Activated CD4-positive, alpha-beta T cell treated with anti-CD3 and anti-CD28 coated beads, Interleukin-2, amount 50 U/mL, for 4 hours (primary cell): ENCODE measurements around the gene ZNF148.

Source experiments
- DNase-seq, 2 experiments: peaks; one replicate each; pipeline ENCODE4 v3.0.0-alpha.2; 2020

The ZNF148 gene

DNA sequence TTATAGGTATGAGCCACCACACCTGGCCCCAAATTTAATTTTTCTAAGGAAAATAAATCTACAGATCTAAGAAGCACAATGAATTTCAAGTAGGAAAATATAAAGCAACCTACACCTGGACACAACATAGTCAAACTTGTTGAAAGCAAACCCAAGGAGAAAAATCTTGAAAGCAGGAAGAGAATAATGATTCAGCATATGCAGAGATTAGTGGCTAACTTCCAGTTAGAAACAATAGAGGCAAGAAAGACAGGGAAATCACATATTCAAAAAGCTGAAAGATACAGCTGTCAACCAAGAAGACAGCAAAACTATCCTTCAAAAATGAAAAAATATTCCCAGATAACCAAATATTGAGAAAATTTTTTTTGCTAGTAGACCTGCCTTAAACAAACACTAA, 49.4 kb downstream of the ZNF148 start:
- no peak for DNase-seq

DNA sequence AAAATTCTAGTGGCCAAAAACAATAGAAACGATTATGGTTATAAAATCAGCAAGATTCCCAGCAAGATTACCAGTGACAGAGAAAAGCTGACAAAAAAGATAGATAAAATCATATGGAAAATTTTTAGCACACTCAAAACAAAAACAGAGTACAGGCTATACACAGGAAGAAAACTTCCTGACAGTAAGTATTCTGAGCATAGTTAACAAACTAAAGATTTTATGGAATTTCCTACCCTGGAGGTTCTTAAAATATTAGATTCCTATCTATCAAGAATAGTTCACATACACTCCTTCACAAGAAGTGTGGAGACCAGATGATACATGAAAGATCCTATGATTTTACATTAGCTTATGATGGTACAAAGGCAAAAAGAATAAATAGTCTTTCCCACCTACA, 50.8 kb downstream of the ZNF148 start:
- DNase-seq: no peak

DNA sequence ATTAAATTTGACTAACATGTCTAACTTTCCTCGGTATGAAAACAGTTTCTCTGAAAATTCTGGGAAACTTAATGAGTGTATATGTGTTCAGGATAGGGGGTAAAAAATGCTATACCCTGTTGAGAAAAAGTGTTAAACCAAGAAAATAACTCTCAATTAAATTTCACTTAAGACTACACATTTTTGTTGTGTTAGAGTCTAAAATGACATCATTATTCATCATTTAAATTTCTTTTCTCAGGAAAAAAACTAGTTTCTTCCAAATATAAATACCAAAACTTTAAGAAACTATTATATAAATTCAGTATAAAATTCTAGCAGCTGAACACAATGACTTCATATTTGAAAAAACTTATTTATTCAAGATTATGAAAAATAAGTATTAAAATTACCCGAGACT, 52.2 kb downstream of the ZNF148 start:
- DNase-seq: no peak

DNA sequence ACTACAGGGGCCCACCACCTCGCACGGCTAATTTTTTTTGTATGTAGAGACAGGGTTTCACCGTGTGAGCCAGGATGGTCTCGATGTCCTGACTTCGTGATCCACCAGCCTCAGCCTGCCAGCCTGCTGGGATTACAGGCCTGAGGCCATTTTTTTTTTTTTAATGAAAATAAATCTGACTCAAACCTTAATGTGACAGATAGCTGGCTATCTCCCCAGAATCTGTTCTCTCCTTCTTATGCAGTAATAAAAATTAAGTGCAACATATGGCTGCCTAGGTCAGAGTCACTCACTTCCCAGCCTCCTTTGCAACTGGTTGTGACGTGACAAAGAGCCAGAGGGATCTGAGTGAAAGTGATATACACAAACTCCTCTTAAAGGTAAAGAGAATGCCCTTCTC, 53.0 kb downstream of the ZNF148 start:
- DNase-seq: no peak

DNA sequence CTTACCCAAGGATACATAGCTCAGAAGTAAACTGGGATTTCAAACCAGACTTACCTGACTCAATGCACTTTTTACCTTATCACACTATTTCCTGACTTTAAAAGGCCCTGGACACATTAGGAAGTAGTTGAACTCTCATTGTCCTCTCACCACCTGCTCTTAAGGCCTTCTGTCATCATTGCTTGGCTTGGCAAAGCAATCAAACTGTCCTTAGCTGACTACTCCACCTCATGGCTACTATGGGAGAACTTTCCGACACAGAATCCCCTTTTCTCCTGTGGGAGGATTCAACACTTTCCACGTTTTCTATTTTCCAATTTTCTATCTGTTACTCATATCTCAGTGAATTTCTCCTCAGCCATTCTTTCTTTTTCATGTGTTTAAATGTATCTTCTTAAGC, 55.4 kb downstream of the ZNF148 start:
- DNase-seq: no peak

DNA sequence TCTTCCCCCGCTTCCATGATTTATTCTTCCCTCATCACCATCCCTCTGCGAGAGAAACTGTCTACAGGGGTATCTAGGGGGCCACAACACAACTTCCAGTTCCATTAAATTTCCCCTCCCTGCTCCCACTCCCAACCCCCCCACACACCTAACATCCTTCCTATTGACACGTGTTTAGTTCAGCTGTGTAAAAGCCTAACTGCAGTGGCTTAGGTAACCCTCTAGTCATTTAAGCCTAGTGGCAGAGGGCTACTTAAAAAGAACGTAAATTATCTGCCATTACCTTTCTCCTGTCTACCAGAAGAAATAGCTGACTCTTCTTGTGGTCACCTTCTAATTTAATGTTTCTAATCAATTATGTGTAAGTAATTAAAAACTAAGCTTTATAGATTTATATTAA, 56.3 kb downstream of the ZNF148 start:
- DNase-seq: no peak

DNA sequence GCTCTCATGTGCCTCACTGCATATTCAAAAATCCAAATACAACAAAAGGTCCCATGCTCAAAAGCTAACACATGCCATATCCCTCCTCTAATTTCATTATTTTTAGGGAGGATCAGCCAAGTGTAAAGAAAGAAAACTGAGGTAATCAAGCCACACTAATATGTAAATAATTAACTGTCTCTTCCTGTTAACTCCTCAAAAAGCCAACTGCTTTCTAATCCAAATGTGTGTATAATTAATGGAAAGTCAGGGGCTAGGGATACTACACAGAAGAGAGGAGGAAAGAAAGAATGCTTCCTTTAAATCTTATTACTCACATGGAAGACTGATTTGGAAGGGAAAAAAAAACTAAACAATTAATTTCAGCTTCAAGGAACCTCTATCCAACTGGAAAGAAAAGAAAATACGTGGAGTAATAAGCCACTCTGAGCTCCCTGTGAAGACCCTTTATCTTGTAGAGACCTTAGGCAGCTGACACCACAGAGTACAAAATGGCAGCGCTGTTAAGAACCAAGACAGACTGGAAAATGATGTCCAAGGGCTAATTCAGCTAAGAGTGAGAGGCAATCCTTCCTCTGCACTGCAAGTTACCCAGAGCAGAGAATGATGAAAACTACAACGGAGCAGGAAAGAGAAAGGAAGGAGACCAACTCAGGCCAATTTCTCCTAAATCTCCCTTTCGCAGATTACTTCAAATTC, 56.8 kb downstream of the ZNF148 start:
- DNase-seq: no peak

DNA sequence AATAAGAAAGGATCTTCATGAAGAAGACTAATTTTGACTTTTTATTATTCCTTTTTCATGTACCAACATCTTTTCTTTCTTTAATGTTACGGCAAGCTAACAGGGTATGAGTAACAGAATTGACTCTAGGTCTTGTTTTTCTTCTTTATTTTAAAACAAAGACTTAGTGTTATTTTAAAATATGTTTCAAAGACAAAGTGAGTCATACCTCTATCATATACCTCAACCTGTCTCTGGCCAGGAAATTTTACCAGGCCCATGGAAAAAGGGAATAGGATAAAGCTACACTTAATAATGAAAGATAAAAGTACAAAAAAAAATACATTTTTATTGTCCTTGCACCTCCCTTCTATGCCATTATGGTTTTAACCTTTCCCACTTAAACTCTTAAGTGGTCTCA, 57.4 kb downstream of the ZNF148 start:
- DNase-seq: no peak

DNA sequence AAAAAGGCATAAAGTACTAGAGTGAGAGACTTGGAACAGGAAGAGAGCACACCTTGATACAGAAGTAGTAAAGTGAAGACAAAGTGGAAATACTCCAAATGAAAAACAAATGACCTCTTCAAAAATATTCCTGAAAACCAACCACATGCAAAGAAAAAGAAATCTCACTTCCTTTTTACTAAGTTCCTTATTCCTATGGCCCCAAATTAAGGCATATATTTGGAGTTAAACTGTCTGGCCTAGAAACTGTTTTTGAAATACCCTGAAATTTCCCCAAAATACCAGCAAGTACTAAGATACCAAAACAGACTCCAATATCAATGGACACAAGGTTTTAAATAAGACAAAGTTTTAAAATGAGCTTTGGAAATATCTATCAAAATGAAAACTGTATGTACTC, 58.2 kb downstream of the ZNF148 start:
- DNase-seq: no peak

DNA sequence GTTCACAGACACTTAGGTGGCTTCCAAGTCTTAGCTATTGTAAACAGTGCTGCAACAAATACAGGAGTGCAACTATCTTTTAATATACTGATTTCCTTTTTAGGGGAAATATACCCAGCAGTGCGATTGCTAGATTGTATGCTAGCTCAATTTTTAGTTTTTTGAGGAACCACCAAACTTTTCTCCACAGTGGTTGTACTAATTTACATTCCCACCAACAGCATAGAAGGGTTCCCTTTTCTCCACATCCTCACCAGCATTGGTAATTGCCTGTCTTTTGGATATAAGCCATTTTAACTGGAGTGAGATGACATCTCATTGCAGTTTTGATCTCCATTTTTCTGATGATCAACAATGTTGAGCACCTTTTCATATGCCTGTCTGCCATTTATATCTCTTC, 58.9 kb downstream of the ZNF148 start:
- DNase-seq: no peak

DNA sequence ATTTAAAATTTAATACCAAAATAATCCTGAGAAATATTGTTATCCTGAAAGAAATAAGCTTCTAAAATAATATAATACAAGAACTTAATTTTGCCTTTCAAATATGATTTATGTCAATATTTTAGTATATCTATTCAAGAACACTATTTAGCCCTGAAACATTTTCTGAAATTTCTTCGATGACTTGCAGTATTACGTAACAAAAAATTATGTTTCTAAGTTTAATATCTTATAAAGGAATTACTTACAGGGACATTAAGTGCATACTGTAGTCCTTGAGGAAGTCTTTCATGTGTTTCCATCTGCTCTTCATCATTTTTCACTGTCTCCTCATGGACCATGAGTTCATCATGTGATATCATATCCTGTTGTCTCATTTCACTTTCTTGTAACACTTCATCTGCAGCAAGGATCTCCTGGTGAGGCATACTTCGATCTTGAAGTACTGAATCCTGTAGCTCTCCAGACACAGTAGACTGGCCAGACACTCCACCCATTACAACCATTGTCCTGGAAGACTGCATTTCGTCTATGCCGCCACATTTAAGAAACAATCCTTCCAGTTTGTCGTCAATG, 62.0 kb downstream of the ZNF148 start:
- no peak for DNase-seq

DNA sequence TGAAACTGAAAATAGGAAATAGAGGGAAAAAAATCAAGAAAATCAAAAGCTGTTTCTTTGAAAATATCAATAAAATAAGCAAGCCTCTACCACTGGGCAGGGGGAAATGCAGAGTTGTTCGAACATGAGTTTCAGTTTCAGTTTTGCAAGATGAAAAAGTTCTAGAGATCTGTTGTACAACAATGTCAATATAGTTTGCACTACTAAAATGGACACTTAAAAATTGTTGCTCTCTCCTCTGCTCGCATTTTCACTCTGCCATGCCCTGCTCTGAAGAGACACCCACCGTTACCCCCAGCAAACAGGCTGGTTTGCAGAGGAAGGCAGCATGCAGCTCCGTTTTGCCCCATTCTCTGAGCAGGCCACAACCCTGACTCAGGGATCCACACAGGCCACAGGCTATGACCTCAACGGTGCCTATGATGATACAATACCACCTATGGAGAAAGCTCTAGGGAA, 64.5 kb downstream of the ZNF148 start:
- DNase-seq: peak; percentile 29 to 30

DNA sequence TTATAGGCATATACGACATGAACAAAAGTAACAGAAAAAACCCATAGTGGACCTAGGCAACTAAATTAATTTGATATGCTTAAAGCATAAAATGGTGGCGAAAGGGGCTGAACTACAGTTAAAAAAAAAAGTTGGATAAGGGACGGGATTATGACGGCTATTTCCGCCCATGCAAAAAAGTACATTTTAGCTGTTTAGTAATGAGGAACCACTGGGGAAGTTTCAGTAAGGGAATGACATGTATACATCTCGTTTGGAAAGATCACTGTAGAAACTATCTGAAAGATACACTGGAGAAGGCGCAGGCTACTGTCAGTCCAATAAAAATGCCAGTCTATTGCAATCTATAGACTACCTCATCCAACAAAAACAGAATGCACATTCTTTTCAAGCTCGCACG, 65.6 kb downstream of the ZNF148 start:
- no peak for DNase-seq

DNA sequence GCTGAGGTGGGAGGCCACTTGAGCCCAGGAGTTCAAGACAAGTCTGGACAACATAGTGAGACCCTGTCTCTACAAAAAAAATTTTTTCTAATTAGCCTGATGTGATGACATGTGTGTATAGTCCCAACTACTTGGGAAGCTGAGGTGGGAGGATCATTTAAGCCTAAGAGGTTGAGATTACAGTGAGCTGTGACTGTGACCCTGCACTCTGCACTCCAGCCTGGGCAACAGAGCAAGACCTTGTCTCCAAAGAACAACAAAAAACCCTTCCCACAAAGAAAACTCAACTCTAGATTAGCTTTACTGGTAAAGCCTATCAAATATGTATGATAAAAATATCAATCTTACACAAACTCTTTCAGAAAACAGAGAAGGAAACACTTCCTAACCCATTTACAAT, 68.5 kb downstream of the ZNF148 start:
- no peak for DNase-seq

DNA sequence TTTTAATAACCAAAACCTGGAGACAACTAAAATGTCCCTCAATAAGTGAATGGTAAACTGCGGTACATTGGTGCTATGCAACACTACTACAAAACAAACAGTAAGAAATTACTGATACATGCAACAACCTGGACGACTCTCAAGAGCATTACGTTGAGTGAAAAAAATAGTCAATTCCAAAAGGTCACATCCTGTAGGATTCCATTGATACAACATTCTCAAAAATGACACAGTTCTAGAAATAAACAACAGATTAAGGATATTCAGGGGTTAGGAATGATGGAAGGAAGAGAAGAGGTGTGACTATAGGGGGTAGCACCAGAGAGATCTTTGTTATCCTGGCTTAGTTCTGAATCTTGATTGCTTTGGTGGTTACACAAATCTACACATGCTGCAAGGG, 72.2 kb downstream of the ZNF148 start:
- DNase-seq: no peak

DNA sequence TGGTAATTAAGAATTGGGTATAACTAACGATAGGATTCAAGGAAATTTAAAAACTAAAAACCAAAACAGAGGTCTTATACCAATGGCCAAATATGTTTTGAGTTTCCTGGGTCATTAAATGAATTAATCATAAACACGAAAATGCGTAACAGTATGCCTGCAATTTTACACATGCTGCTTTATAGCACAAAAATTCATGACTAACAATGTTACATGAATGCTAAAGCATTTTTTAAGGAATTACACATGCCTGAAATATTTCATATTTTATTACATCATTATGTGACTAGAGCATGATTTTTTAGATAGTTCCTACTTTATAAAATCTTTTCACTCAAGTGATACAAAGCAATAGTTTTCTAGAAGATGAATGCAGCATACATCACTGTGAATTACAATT, 74.7 kb downstream of the ZNF148 start:
- no peak for DNase-seq

DNA sequence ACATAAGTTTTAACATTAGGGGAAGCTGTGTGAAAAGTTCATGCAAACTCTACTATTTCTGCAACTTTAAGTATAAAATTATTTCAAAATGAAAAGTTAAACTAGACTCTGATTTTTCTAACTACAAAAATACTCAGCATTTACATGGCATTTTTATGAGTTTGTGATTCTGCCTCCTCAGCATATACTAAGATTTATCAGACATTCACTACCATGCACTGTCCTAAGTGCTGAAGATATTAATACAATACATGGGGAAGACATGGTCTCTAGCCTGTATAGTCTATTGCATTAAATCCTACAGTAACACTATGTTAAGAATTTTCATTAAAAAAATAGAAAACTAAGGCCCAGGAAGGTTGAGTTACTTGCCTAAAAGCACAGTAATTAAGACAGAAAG, 80.7 kb downstream of the ZNF148 start:
- DNase-seq: no peak

DNA sequence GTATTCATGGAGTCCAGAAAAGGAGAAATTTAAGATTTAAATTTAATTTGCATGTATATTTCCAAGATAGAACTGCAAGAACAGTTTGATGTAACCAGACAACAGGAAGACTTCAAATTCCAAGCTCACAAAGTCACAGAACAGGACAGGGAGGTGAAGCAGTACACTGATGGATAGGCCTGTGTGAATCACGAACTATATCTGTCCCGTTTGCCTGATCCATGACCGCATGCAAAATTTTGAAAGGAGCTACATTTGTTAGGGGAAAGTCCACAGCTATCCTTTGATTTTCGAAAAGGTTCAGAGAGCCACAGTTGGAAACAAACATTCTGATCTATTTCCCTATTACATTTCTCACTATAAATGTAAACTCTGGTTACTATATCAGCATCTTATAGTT, 83.1 kb downstream of the ZNF148 start:
- no peak for DNase-seq

DNA sequence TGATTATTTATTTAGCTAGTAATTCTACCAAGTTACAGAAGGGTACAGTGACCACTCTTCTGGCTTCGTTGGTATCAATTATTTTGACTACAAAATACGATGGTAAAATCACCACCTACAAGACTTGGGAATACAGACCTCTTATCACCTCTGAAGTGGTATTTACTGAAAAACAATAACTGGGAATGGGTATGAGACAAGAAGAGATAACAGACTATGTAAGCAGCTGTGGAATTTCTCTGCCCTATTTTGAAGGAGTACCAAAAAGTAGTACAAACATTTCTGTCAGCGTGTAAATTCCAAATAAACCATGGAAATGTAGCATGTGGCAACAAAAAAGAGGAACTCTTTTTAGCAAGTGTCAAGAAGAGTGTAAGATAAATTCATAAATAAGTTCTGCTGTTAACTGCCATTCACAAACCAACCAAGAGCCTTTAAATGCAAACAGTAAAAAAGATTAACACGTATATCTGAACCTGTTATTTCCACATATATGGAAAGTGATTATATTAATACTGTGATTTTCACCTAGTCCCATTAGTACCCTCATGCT, 85.6 kb downstream of the ZNF148 start:
- no peak for DNase-seq

DNA sequence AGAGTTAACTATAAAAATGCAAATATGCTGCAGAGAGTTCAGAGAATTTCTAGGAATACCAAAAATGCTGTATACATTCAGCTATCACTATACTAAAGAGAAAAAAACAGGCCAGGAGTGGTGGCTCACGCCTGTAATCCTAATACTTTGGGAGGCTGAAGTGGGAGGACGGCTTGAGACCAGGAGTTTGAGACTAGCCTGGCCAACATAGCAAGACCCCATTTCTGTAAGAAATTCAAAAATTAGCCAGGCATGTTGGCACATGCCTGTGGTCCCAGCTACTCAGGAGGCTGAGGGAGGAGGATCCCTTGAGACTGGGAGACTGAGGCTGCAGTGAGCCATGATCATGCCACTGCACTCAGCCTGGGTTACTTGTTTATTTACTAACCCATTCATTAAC, 87.9 kb downstream of the ZNF148 start:
- no peak for DNase-seq

DNA sequence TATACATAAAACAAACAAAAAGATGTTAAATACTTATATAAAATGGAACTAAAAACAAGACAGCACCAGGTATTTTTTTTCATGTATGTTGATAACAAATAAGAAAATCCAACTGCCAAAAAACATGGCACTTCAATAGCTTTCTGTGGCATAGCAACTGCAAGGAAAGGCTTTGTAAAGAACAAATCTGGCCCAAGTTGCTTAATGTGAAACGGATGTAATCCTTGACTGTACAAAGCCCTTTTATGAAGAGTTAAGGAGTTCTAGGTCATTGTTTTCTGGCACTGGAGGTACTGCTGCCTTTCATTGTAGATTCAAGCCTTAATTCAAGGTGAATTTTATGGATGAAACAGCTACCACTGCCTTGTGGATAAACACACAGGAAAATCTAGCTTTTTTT, 93.7 kb downstream of the ZNF148 start:
- no peak for DNase-seq

DNA sequence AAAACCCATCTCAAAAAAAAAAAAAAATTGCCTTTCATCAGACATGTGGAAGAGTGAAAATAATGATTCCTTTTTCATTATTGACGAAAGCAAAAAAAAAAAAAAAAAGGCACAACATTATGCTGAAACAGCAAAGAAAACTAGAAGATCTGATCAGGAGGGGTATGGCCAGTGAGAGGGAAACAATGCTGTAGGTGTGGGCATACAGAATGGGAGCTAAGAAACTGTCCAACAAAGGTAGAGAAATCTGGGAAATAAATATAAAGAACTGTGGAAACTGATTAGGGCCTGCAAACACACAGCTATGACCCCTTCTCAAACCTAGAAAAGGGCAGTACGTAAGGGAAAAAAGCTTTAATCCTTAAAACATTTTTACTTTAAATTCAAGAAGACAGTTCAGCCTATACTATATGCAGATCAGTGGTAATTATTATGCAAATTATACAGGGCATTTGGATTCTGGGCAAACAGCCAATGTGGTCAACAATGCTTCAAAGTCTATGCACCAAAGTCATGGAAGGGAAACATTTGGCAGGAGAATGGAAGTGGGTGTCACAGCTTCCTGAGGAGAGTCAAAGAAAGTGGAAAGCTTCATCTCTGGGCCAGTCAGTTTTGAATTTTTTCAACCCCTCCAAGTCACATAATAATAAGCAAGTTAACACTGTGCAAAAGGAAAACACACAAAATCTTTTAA, 94.3 kb downstream of the ZNF148 start:
- DNase-seq: no peak

DNA sequence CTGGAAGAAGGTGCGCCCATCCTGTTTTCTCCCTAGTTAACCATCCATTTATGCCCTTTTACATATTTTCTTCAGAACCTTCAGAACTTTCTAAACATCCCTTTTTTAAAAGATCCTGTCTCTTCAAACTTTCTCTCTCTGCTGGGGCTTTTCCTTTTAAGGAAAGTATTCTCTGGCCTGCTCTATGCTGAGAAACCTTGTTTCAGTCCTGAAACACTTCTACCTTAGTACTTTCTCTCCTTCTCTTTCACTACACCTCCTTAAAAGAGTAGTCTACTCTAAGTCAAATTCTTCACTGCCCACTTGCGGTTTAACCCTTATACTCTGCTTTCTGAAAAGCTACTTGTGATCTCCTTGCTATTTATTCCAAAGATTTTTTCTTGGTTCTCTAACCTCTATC, 97.0 kb downstream of the ZNF148 start:
- no peak for DNase-seq

DNA sequence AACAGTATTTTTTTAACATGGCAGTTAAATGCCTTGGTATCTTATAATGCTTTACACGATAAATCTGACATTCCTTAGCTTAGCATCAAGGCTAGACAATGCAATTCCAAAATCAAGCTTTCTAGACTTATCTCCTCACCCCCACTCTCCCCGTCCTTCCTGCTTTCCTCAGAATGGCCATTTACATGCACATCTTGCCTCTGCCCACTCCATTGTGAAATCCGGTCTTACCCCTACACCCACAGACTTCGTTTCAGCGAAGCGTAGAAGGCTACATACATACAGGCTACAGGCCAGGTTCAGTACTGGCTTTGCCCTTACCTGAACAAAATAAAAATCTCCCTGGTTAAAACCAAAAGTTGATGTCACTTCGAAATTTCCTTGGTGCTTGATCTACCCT, 104.0 kb downstream of the ZNF148 start:
- no peak for DNase-seq
